Epidermal melanocyte (primary cell): ENCODE results near the gene TBCC.
A peak's percentile ranks its signal among the peaks of the same experiment; 100 is the strongest.

ENCODE experiments used
- DNase-seq: peaks from one replicate; pipeline ENCODE4 v3.0.0; 2011; ENCODE audit warnings: low spot score; ENCODE audit not compliant: insufficient read length

The TBCC gene

GRCh38 chr6:42697268-42697655, 48.6 kb downstream of the TBCC start:
- no peak for DNase-seq

GRCh38 chr6:42696526-42697267, 49.2 kb downstream of the TBCC start:
- DNase-seq, result no peak

DNA sequence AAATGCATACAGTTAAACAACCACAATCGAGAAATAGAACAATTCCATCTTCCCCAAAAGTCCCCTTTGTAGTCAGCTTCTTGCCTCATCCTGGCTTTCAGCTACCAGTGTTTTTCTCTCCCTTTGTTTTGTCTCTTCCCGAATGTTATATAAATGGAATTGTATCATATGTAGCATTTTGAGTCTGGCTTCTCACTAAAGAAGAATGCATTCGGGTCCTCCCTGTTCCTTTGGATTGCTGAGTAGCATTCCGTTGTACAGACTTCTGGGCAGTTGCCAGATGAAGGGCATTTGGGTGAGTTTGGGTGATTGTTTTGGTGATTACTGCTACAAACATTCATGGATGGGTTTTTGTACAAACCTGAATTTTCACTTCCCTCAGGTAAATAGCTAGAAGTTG, 51.3 kb downstream of the TBCC start:
- peak; percentile 25 for DNase-seq
